PC-9 (cell line): Measurements from ENCODE around the gene PCDHGA1.
"Not testable (repeated sequence)": the region's sequence is repeated elsewhere in the genome, so short reads cannot be mapped to it uniquely, and the experiment has no call there.

Experiments used
- CTCF ChIP-seq: fragments of 200-600 bp; sonication (generic); conservative IDR thresholded peaks from 2 replicates; pipeline ENCODE4 v1.6.1; 2017; ENCODE audit warnings: mixed run types, antibody characterized with exemption, mild to moderate bottlenecking, moderate library complexity
- EZH2 ChIP-seq: fragments of 200-600 bp; sonication (generic); IDR thresholded peaks from 2 replicates; pipeline ENCODE4 v1.8.0; 2017; ENCODE audit warnings: antibody characterized with exemption, low read depth

- not testable (repeated sequence) for TF ChIP-seq CTCF, EZH2
These were observed 84.4 kb downstream of the PCDHGA1 start for GRCh38 chr5:141414548-141415274.
